Thyroid gland (tissue), 4 donors: ENCODE results near the gene CCDC116. TPM values are rescaled to one million over a fixed set of nuclear protein-coding genes. Genes with fewer than 3 reads are reported as not detected.
"Not testable (repeated sequence)": the region's sequence is repeated elsewhere in the genome, so short reads cannot be mapped to it uniquely, and the experiment has no call there.

Experiments used
- DNase-seq, 2 donors: peaks; one replicate each; pipeline ENCODE4 v3.0.0-alpha.2; 2019
- H3K27ac ChIP-seq, 3 donors: fragments of 200-600 bp; sonication (generic); 1 replicate in 2 of 3; 2 replicates in 1 of 3; pipeline ENCODE4 v1.5.1; 2016 to 2019; ENCODE audit warnings: mild to moderate bottlenecking in 1 of 3, moderate library complexity in 1 of 3
- H3K27me3 ChIP-seq: fragments of 200-600 bp; sonication (generic); one replicate; pipeline ENCODE4 v1.5.1; 2019
- H3K36me3 ChIP-seq, 2 donors: fragments of 200-600 bp; sonication (generic); one replicate each; pipeline ENCODE4 v1.5.1; 2016 to 2019
- H3K4me1 ChIP-seq, 2 donors: fragments of 200-600 bp; sonication (generic); one replicate each; pipeline ENCODE4 v1.5.1; 2017 to 2019
- H3K4me3 ChIP-seq, 3 donors: fragments of 200-600 bp; sonication (generic); replicated peaks in 1 of 3; 1 replicate in 2 of 3; 2 replicates in 1 of 3; pipeline ENCODE4 v1.5.1; 2016; ENCODE audit warnings: mild to moderate bottlenecking in 1 of 3
- H3K9me3 ChIP-seq: fragments of 200-600 bp; sonication (generic); one replicate; pipeline ENCODE4 v1.5.1; 2017
- CTCF ChIP-seq, 6 experiments: fragments of 200-600 bp in 3 of 6; fragments of 450-650 bp in 3 of 6; sonication (generic) in 3 of 6; IDR thresholded peaks; one replicate each; pipeline ENCODE4 v1.5.1; 2016 to 2019; ENCODE audit warnings: antibody characterized with exemption in 6 of 6, mild to moderate bottlenecking in 2 of 6, inconsistent platforms in 1 of 6, moderate library complexity in 1 of 6
- POLR2A ChIP-seq, 2 donors: fragments of 450-650 bp; IDR thresholded peaks; one replicate each; pipeline ENCODE4 v1.6.1; 2017; ENCODE audit warnings: antibody characterized with exemption in 2 of 2, mild to moderate bottlenecking in 2 of 2, moderate library complexity in 1 of 2
- WGBS, 2 donors: methylation state at CpG; one replicate each; pipeline ENCODE4 v1.1.5; 2017; 5-methylcytosine and 5-hydroxymethylcytosine counted together
- intact Hi-C: fragments of 100-400 bp; cut with DNase I; formaldehyde crosslinking; loops from one replicate; pipeline ENCODE4 v1.15.1; 2023
- total RNA-seq, 4 donors: library from RNA; depleted of rRNA; stranded (reverse); fragments of >200 nt; gene quantifications; one replicate each; pipeline ENCODE4 v1.2.3, GENCODE V29; 2016

CCDC116 gene
- total RNA-seq, 4 donors from 2014 or later, result 0.27 to 1.6 (median 0.74) TPM

GRCh38 chr22:21633481-21633880, 921 bp downstream of the CCDC116 start:
- TF ChIP-seq CTCF (IDR thresholded peaks at IDR 0.05), result no peak
- TF ChIP-seq POLR2A (IDR thresholded peaks at IDR 0.05), result no peak
- no peak for DNase-seq
- WGBS, 2 donors, result 100% methylated on average over 2 to 4 of the region's 4 CpGs
- no peak overlapping the region for H3K27ac ChIP-seq
- no peaks in the 10 kb centered on the region for H3K27me3 ChIP-seq
- no peaks in the 10 kb centered on the region for H3K9me3 ChIP-seq
- H3K4me1 ChIP-seq, result peaks cover 11 to 13% of the 10 kb centered on the region in 2 donors
- intact Hi-C loops, result no loop called here
- no peak overlapping the region for H3K4me3 ChIP-seq
- H3K36me3 ChIP-seq, result no peaks in the 10 kb centered on the region

- no peaks in the 10 kb centered on the region for H3K36me3 ChIP-seq
- no peak for DNase-seq
- H3K27me3 ChIP-seq, result no peaks in the 10 kb centered on the region
- TF ChIP-seq POLR2A (IDR thresholded peaks at IDR 0.05) (no peak), CTCF (IDR thresholded peaks at IDR 0.05) (no peak)
- 96 to 99% methylated on average over 14 of the region's 16 CpGs for WGBS, 2 donors
- H3K27ac ChIP-seq, result no peak overlapping the region
- no peaks in the 10 kb centered on the region for H3K9me3 ChIP-seq
- no peak overlapping the region for H3K4me3 ChIP-seq
- H3K4me1 ChIP-seq, result peaks cover 7% of the 10 kb centered on the region in 2 donors
- intact Hi-C loops, result no loop called here
Observed at GRCh38 chr22:21634081-21634480, 1.5 kb downstream of the CCDC116 start.

- no peak for DNase-seq
- H3K27ac ChIP-seq, result no peak overlapping the region
- peaks cover 6 to 9% of the 10 kb centered on the region in 2 donors for H3K4me1 ChIP-seq
- H3K4me3 ChIP-seq, result no peak overlapping the region
- H3K36me3 ChIP-seq, result no peaks in the 10 kb centered on the region
- no peaks in the 10 kb centered on the region for H3K9me3 ChIP-seq
- 83 to 87% methylated on average over 11 to 19 of the region's 19 CpGs for WGBS, 2 donors
- intact Hi-C loops, result no loop called here
- no peaks in the 10 kb centered on the region for H3K27me3 ChIP-seq
- TF ChIP-seq POLR2A (IDR thresholded peaks at IDR 0.05) (no peak), CTCF (IDR thresholded peaks at IDR 0.05) (no peak)
Observed at GRCh38 chr22:21634844-21635243, 2.3 kb downstream of the CCDC116 start.

GRCh38 chr22:21635771-21636510, 3.4 kb downstream of the CCDC116 start:
- no peaks in the 10 kb centered on the region for H3K27me3 ChIP-seq
- 83 to 84% methylated on average over 13 to 14 of the region's 15 CpGs for WGBS, 2 donors
- H3K36me3 ChIP-seq, result no peaks in the 10 kb centered on the region
- TF ChIP-seq CTCF (IDR thresholded peaks at IDR 0.05) (no peak), POLR2A (IDR thresholded peaks at IDR 0.05) (no peak)
- H3K27ac ChIP-seq, result no peak overlapping the region
- peaks cover 6 to 9% of the 10 kb centered on the region in 2 donors for H3K4me1 ChIP-seq
- DNase-seq, result no peak
- intact Hi-C loops, result no loop called here
- H3K4me3 ChIP-seq, result no peak overlapping the region
- H3K9me3 ChIP-seq, result no peaks in the 10 kb centered on the region

GRCh38 chr22:21636629-21637218, 4.2 kb downstream of the CCDC116 start:
- intact Hi-C loops, result no loop called here

GRCh38 chr22:21637450-21637849, 4.9 kb downstream of the CCDC116 start:
- H3K4me1 ChIP-seq, result peaks cover 12 to 13% of the 10 kb centered on the region in 2 donors
- intact Hi-C loops, H3K36me3 ChIP-seq, H3K9me3 ChIP-seq, H3K27ac ChIP-seq, DNase-seq, H3K27me3 ChIP-seq, H3K4me3 ChIP-seq: not testable (repeated sequence)
- 81 to 94% methylated on average over 2 of the region's 2 CpGs for WGBS, 2 donors

More at GRCh38 chr22:21636629-21637218, 4.2 kb downstream of the CCDC116 start:
- Histone ChIP-seq H3K27me3 (no peaks in the 10 kb centered on the region), H3K9me3 (no peaks in the 10 kb centered on the region), H3K36me3 (no peaks in the 10 kb centered on the region), H3K4me1 (peaks cover 12 to 13% of the 10 kb centered on the region in 2 donors), H3K27ac (no peak overlapping the region), H3K4me3 (no peak overlapping the region)
- DNase-seq, result no peak
- WGBS, 2 donors, result 91 to 95% methylated on average over 17 of the region's 17 CpGs
- TF ChIP-seq CTCF (IDR thresholded peaks at IDR 0.05), result no peak
- TF ChIP-seq POLR2A (IDR thresholded peaks at IDR 0.05), result no peak
